ENCODE results near the gene L3HYPDH.

Gene L3HYPDH
- total RNA-seq = 1.0 to 7.4 (median 5.4) reads per million in 18 experiments

GRCh38 chr14:59483819-59484638 is at the start of gene L3HYPDH, which contains the start of gene JKAMP:
Gene L3HYPDH, minus strand, starts transcription at chr14:59484408. Its CDS starts 92 bp downstream, at chr14:59484316.
Gene JKAMP, plus strand, starts transcription at chr14:59484517. Its CDS starts 73 bp downstream, at chr14:59484590.
- DNase-seq = peak; percentile 96 to 98

DNA sequence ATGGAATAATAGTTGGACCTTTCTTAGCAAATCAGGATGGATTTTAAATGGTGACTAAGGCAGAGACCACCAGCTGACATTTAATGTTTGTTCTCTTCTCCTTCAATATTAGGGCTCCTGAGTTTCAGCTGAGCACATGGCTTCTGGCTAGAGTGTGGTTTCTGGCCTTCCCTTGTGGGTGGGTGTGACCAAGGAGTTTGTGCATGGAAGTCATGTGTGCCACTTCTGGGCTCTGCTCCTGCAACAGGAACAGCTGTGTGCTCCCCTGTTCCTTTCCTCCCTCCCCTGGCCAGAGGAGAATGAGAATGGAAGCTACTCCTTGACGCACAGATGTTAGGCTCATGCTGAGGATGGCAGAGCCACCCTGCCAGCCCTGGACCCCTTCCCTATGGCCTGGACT is 48.2 kb upstream of the L3HYPDH start:
- DNase-seq = no peak

DNA sequence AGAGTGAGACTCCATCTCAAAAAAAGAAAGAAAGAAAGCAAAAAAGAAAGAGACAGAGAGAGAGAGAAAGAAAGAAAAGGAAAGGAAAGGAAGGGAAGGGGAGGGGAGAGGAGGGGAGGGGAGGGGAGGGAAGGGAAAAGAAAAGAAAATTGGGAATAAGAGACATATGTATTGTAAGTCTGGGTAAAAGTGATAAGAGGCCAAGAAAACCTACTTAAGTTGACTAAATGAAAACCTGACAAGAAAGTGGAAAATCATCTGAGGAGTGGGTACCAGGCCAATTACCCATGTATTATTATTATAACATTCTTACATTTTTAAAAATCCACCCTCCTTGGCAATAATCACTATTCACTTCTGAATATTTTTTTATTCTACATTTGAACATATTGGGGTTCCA is 46.1 kb upstream of the L3HYPDH start:
- DNase-seq = no peak

GRCh38 chr14:59529189-59529588 is 45.0 kb upstream of the L3HYPDH start:
- DNase-seq = no peak

GRCh38 chr14:59520224-59520623 is 36.0 kb upstream of the L3HYPDH start:
- DNase-seq = no peak

- DNase-seq = no peak
Measured at GRCh38 chr14:59511916-59512575, 27.8 kb upstream of the L3HYPDH start.

- no peak for DNase-seq
Measured at GRCh38 chr14:59510966-59511365, 26.8 kb upstream of the L3HYPDH start.

- no peak for DNase-seq
Measured at GRCh38 chr14:59510001-59510400, 25.8 kb upstream of the L3HYPDH start.

- no peak for DNase-seq
Measured at GRCh38 chr14:59509101-59509500, 24.9 kb upstream of the L3HYPDH start.

GRCh38 chr14:59507752-59508103 is 23.5 kb upstream of the L3HYPDH start:
- no peak for DNase-seq

DNA sequence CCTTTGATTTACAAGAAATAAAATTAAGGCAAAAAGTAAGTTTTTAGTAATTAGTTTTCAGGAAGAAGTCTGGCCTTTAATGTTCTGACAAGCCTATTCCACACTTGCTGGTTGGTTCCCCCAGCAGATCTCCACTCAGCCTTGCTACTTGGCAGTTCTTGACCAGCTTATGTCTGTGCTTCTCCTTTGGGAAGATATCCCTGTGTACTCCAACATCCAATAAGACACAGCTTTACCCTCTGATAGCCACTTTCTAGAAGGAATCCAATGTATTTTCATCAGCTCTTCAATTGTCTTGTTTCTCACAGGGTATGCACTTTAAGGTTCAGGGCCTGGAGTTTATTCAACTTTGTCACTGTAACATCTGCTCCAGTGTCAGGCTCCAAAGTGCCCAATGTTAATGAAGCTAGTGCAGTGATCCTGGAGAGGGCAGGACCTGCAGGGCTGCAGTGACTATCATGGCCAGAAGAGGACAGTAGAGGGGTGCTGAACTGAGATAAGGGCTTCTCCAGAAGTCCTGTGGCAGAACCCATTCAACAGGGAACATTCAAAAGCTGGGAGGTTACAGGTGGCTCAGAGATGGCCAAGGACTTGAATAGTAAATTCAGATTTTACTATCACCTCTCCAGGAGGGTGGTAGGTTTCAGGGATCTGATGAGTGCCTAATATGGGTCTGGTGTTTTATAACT is 23.0 kb upstream of the L3HYPDH start:
- peak; percentile 61 to 66 for DNase-seq

DNA sequence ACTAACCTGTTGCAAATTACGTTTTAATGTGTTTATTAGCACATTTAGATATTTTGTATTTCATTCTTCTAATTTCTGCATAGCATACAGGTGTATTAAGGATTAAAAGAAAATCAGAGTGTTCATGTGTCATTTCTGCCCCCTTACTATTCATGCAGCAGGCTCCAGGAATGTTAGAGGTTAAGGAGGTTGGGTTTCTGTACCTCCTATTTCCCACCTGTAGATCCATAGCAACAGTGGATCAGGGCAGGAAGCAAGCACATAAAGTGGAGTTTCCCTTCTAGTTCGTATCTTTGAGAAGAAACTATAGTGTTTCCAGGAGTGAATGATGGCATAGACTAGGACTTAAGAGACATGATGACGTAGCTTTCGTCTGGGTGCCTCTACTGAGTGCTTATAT is 19.0 kb upstream of the L3HYPDH start:
- DNase-seq = no peak

GRCh38 chr14:59500732-59501131 is 16.5 kb upstream of the L3HYPDH start:
- DNase-seq = no peak

- no peak for DNase-seq
Measured at GRCh38 chr14:59492384-59492783, 8.2 kb upstream of the L3HYPDH start.

- DNase-seq = no peak
Measured at GRCh38 chr14:59490756-59491155, 6.5 kb upstream of the L3HYPDH start.

- peak; percentile 39 to 46 for DNase-seq
Measured at GRCh38 chr14:59484639-59485175, 499 bp upstream of the L3HYPDH start.

DNA sequence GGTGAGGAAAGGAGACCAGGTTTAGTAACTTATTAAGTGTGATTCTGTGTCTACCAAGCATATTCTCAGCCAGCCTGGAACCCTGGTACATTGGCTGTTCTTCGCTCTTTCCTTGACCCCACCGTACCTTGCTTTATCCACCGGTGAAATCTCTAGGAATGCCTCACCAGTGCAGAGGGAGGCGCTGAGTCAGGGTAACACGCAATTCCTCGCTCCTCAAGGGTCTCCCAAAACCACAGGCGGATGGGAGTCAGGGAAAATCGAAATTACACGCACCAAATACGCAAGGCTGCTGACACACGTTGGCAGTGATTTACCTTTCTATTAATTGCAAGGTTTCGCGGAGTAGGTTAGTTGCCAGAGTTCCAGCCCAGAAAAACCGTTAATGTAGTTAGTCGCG is 845 bp downstream of the L3HYPDH start:
- no peak for DNase-seq

GRCh38 chr14:59482541-59483331 is 1.5 kb downstream of the L3HYPDH start:
- no peak for DNase-seq

DNA sequence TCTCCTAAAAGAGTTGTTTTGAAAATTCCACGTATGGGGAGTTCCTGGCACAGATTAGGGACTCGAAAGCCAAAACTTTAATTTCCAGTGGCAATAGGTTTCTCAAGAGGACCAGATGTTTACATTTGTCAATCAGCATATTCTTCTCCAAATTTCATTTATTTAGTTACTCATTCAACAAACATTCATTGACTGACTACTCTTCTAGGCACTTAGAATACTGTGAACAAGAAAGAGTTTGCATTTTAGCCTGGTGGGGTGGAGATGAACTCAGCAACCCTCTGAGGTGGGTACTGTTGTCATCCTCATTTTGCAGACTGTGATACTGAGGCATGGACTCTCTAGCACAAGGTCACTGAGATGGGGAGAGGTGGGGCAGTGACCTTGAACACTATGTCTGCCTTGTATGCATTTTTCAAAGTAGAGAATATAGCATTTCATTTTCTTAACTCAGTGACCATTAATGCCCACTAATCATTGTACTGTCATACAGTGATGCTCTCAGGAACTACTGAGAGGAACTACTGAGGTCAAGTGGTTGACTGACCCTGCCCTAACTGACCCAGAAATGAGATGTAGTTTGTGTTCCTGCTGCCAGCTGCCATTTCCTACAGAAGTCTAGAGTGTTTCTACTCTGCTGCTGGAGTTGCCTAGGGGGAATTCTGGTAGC is 2.2 kb downstream of the L3HYPDH start:
- peak; percentile 30 to 40 for DNase-seq

GRCh38 chr14:59481407-59481806 is 2.8 kb downstream of the L3HYPDH start:
- DNase-seq = no peak

- DNase-seq = no peak
Measured at GRCh38 chr14:59480166-59480565, 4.0 kb downstream of the L3HYPDH start.

DNA sequence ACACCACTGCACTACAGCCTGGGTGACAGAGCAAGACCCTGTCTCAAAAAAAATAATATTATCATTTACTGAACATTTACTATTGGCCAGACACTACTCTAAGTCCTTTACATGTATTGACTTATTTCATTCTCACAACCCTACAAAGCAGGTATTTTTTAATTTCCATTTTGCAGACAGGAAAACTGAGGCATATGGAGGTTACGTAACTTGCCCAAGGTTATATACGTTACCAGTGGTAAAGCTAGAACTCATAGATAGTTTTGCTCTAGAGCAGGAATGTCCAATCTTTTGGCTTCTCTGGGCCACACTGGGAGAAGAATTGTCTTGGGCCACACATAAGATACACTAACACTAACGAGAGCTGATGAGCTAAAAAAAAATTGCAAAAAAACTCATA is 5.7 kb downstream of the L3HYPDH start:
- DNase-seq = no peak
